Gastrocnemius medialis (tissue), 4 donors: ENCODE data around the gene KANSL1L. TPM values are rescaled to one million over a fixed set of nuclear protein-coding genes. Genes with fewer than 3 reads are reported as not detected.

Source experiments
- ATAC-seq, 2 donors: fragments of 150-250 bp; one replicate each; pipeline ENCODE4 v1.9.1; 2016
- DNase-seq, 2 donors: peaks; one replicate each; pipeline ENCODE4 v3.0.0-alpha.2; 2019
- H3K27ac ChIP-seq, 4 donors: fragments of 200-600 bp; sonication (generic); 1 replicate in 1 of 4; 2 replicates in 3 of 4; pipeline ENCODE4 v1.5.1; 2016 to 2018; ENCODE audit warnings: mild to moderate bottlenecking in 2 of 4, moderate library complexity in 1 of 4
- H3K27me3 ChIP-seq, 3 donors: fragments of 200-600 bp; sonication (generic) in 2 of 3; 1 replicate in 1 of 3; 2 replicates in 2 of 3; pipeline versions ENCODE4 v1.5.1 to v1.6.0; 2016 to 2019; ENCODE audit warnings: mild to moderate bottlenecking in 1 of 3, moderate library complexity in 1 of 3
- H3K36me3 ChIP-seq, 2 donors: fragments of 200-600 bp; sonication (generic) in 1 of 2; one replicate each; pipeline ENCODE4 v1.5.1; 2017 to 2018
- H3K4me1 ChIP-seq, 2 donors: fragments of 200-600 bp; sonication (generic) in 1 of 2; one replicate each; pipeline ENCODE4 v1.5.1; 2016 to 2017; ENCODE audit warnings: mild to moderate bottlenecking in 2 of 2
- H3K4me3 ChIP-seq, 4 donors: fragments of 200-600 bp; sonication (generic) in 3 of 4; 1 replicate in 1 of 4; 2 replicates in 3 of 4; pipeline ENCODE4 v1.5.1; 2016 to 2019; ENCODE audit warnings: mild to moderate bottlenecking in 2 of 4
- H3K9me3 ChIP-seq, 3 donors: fragments of 200-600 bp; sonication (generic) in 2 of 3; 1 replicate in 1 of 3; 2 replicates in 2 of 3; pipeline ENCODE4 v1.5.1; 2016 to 2019
- POLR2A ChIP-seq, 2 donors: fragments of 450-650 bp; IDR thresholded peaks; one replicate each; pipeline ENCODE4 v1.6.1; 2017; ENCODE audit warnings: antibody characterized with exemption in 2 of 2, mild to moderate bottlenecking in 2 of 2, moderate library complexity in 2 of 2
- in situ Hi-C, 4 donors: fragments of 200-750 bp; cut with MboI; loops; one replicate each; pipeline versions ENCODE4 v1.15.0 to v1.8.0; 2017; ENCODE audit warnings: low sequenced_read_pairs in 4 of 4
- intact Hi-C: fragments of 100-400 bp; cut with DNase I; formaldehyde crosslinking; loops from one replicate; pipeline ENCODE4 v1.15.1; 2023; ENCODE audit warnings: low total_unique reads
- total RNA-seq, 4 donors: library from RNA; depleted of rRNA; stranded (reverse); fragments of >200 nt; gene quantifications; one replicate each; pipeline versions ENCODE4 v1.1.0 to v1.2.3, GENCODE V29; 2016
- TF ChIP-seq, protein P1 (sequence below), 5 experiments: fragments of 450-650 bp in 3 of 5; fragments of 200-600 bp in 2 of 5; sonication (generic) in 2 of 5; IDR thresholded peaks in 4 of 5; conservative IDR thresholded peaks in 1 of 5; 1 replicate in 4 of 5; 2 replicates in 1 of 5; pipeline ENCODE4 v1.5.1; 2016 to 2019; ENCODE audit warnings: antibody characterized with exemption in 5 of 5, mild to moderate bottlenecking in 3 of 5, moderate library complexity in 3 of 5

Gene KANSL1L
- total RNA-seq, 4 donors from 2014 or later = 19.4 to 21.9 (median 20.4) TPM

DNA sequence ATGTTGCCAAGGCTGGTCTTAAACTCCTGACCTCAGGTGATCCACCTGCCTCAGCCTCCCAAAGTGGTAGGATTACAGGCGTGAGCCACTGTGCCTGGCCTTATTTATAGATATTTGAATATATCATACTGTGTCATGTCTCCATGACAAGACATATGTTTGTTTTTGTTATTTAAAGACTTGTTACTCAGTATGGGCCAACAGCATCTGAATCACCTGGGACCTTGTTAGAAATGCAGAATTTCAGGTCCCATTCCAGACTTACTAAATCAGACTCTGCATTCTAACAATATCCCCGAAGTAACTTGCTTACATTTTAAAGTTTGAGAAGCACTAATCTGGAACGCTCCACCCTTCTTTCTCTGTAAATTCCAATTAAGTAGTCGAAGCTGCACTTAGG is 135.5 kb downstream of the KANSL1L start:
- Histone ChIP-seq H3K36me3 (no peaks in the 10 kb centered on the region), H3K4me1 (no peaks in the 10 kb centered on the region), H3K9me3 (no peaks in the 10 kb centered on the region), H3K4me3 (no peak overlapping the region), H3K27ac (no peak overlapping the region), H3K27me3 (no peaks in the 10 kb centered on the region)
- intact Hi-C loops = no loop called here
- no peak for DNase-seq
- TF ChIP-seq, protein P1, sequence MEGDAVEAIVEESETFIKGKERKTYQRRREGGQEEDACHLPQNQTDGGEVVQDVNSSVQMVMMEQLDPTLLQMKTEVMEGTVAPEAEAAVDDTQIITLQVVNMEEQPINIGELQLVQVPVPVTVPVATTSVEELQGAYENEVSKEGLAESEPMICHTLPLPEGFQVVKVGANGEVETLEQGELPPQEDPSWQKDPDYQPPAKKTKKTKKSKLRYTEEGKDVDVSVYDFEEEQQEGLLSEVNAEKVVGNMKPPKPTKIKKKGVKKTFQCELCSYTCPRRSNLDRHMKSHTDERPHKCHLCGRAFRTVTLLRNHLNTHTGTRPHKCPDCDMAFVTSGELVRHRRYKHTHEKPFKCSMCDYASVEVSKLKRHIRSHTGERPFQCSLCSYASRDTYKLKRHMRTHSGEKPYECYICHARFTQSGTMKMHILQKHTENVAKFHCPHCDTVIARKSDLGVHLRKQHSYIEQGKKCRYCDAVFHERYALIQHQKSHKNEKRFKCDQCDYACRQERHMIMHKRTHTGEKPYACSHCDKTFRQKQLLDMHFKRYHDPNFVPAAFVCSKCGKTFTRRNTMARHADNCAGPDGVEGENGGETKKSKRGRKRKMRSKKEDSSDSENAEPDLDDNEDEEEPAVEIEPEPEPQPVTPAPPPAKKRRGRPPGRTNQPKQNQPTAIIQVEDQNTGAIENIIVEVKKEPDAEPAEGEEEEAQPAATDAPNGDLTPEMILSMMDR (IDR thresholded peaks at IDR 0.05 in 4 of 5, conservative IDR thresholded peaks at IDR 0.05 in 1 of 5) = no peak
- no peak for TF ChIP-seq POLR2A (IDR thresholded peaks at IDR 0.05)
- ATAC-seq = no peak
- in situ Hi-C loops = no loop called here

DNA sequence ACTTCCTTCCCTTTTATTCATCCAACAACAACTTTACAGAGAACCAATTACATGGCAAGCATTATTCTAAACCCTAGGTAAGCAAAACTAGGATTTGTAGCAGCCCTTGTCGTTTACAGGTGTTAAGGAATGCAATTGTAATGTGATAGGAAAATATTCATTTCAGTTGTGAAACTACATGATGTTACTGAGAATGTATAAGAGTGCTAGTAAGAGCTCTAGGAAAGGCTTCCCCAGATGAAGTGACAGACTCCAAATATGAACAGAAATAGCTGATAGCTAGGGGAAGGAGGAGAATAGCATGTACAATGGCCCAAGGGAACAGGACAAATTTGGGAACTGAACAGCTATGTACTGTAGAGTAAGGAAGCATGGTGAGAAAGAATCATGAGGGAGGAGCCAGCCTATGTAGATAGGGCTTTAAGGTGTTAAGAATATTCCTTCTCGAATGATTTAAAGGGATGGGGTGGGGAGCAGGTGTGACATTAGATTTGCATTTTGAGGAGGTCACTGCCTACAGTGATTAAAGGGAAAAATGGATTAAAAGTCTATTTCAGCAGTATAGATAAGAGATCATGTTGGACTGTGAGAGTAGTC is 137.0 kb downstream of the KANSL1L start:
- TF ChIP-seq, protein P1 (IDR thresholded peaks at IDR 0.05 in 4 of 5, conservative IDR thresholded peaks at IDR 0.05 in 1 of 5) = no peak
- TF ChIP-seq POLR2A (IDR thresholded peaks at IDR 0.05) = no peak
- Histone ChIP-seq H3K9me3 (no peaks in the 10 kb centered on the region), H3K27ac (no peak overlapping the region), H3K4me3 (no peak overlapping the region), H3K4me1 (no peaks in the 10 kb centered on the region), H3K27me3 (no peaks in the 10 kb centered on the region), H3K36me3 (no peaks in the 10 kb centered on the region)
- ATAC-seq (no peak), DNase-seq (no peak)
- intact Hi-C loops (no loop called here), in situ Hi-C loops (no loop called here)

DNA sequence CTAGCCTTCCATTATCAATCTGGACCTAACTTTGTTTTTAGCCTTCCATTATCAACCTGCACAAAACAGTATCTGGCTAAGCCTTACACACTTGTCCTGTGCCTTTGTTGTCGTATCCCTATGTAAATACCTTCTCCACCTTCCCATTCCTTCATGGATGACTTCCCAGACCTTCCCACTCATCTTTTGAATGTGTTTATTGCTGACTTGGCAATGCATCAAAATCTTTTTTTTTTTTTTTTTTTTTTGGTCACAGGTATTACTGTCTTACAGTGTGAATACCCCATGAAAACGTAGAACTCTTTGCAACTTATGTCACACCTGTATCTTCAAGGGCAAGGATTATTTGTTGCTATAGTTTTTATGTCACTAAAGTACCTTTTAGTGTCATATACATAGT is 143.0 kb downstream of the KANSL1L start:
- peaks cover 0 to 29% of the 10 kb centered on the region in 2 donors for H3K36me3 ChIP-seq
- intact Hi-C loops = no loop called here
- H3K27me3 ChIP-seq = no peaks in the 10 kb centered on the region
- in situ Hi-C loops = no loop called here
- no peak overlapping the region for H3K4me3 ChIP-seq
- H3K4me1 ChIP-seq = peaks cover 4 to 10% of the 10 kb centered on the region in 2 donors
- ATAC-seq (no peak), DNase-seq (no peak)
- TF ChIP-seq, protein P1 (IDR thresholded peaks at IDR 0.05 in 4 of 5, conservative IDR thresholded peaks at IDR 0.05 in 1 of 5) = no peak
- TF ChIP-seq POLR2A (IDR thresholded peaks at IDR 0.05) = no peak
- no peaks in the 10 kb centered on the region for H3K9me3 ChIP-seq
- H3K27ac ChIP-seq = peak overlapping the region in 2 of 4 donors; percentile 6 to 10

DNA sequence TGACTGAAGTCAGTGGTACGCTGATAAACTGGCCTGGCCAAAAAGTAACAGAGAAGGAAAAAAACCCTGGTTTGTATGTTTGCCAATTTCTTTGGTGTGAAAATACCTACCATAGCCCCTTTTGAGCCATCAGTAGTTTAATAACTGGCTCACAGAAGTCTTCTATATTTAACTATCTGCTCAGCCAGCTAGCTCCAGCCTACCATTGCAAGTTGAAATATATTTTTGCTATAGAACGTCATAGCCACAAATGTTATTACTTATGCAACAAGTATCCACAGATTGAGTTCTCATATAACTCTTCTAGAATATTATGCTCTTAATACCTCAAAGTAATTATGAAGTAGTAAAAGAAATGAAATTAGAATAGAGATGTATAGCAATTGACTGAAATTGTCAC is 143.6 kb downstream of the KANSL1L start:
- DNase-seq (no peak), ATAC-seq (peak in 1 of 2 donors; percentile 69)
- peaks cover 0 to 35% of the 10 kb centered on the region in 2 donors for H3K36me3 ChIP-seq
- H3K27ac ChIP-seq = peak overlapping the region in 3 of 4 donors; percentile 6 to 22 (median 10)
- no peaks in the 10 kb centered on the region for H3K27me3 ChIP-seq
- H3K4me1 ChIP-seq = peaks cover 4 to 10% of the 10 kb centered on the region in 2 donors
- no peaks in the 10 kb centered on the region for H3K9me3 ChIP-seq
- intact Hi-C loops = no loop called here
- no peak overlapping the region for H3K4me3 ChIP-seq
- TF ChIP-seq, protein P1 (IDR thresholded peaks at IDR 0.05 in 4 of 5, conservative IDR thresholded peaks at IDR 0.05 in 1 of 5) = no peak
- no peak for TF ChIP-seq POLR2A (IDR thresholded peaks at IDR 0.05)
- in situ Hi-C loops = no loop called here

DNA sequence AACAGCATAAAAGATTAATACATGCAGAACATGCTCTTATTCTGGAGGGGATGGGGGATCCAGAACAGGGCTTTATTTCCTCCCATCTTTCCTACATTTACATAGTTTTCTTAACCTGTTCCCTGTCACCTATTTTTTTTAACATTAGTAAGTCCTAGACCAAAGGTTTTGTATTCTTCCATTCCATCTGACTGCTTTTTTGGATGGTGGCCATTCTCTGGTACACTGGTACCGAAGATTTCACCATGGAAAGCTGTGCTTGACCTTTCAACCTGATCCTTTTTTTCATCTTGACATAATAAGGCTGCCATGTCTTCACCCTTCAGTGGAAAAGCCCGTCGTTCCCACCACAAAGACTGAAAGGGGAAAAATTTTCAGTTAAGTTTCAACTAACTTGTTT is 148.4 kb downstream of the KANSL1L start:
- Histone ChIP-seq H3K27ac (no peak overlapping the region), H3K4me3 (no peak overlapping the region), H3K27me3 (no peaks in the 10 kb centered on the region), H3K4me1 (peaks cover 1 to 7% of the 10 kb centered on the region in 2 donors), H3K36me3 (peaks cover 0 to 81% of the 10 kb centered on the region in 2 donors), H3K9me3 (no peaks in the 10 kb centered on the region)
- intact Hi-C loops = no loop called here
- DNase-seq (no peak), ATAC-seq (no peak)
- in situ Hi-C loops = no loop called here
- TF ChIP-seq POLR2A (IDR thresholded peaks at IDR 0.05) = no peak
